ENCODE measurements around the gene HCN1. TPM values are rescaled to one million over a fixed set of nuclear protein-coding genes. Genes with fewer than 3 reads are reported as not detected.

Gene HCN1
- total and polyA plus RNA-seq, 2 of the 8 experiments (the other 6 are each of a cell fraction or from before 2014, with no cell fraction given), result 1.1 to 6.7 TPM

DNA sequence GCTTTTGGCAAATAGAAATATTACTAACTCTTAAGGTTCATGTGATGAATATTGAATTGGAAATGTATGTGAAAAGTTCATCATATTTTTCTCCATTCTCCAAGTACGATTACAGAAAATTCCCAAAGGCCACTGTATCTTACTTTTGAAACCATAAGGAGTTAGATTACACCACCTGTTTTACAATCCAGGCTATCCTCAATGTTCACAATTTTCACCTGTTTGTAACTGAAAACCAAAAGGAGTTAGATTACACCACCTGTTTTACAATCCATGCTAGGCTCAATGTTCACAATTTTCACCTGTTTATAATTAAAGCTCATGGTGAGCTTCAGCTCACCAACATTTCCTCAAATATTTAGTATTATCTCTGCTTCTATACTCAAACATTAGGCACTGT, 188.0 kb downstream of the HCN1 start:
- Histone ChIP-seq H3K79me2 (ENCODE audit: control insufficient read depth in 1 of 2, insufficient read depth in 2 of 2, low read length in 2 of 2) (no peaks in the 10 kb centered on the region), H4K8ac (ENCODE audit: extremely low read depth, insufficient read depth, low read length) (no peak overlapping the region), H3K27me3 (replicated peaks in 1 of 4; ENCODE audit: control insufficient read depth in 3 of 4, extremely low read depth in 1 of 4, insufficient read depth in 3 of 4, low read length in 3 of 4) (no peaks in the 10 kb centered on the region), H2BK12ac (ENCODE audit: low read depth, low read length) (no peak overlapping the region), H3K9me3 (ENCODE audit: insufficient read depth in 2 of 2, low read depth in 1 of 2, low read length in 1 of 2) (no peaks in the 10 kb centered on the region), H3K27ac (ENCODE audit: low read depth, low read length) (no peak overlapping the region), H3K14ac (ENCODE audit: insufficient read length) (no peak overlapping the region), H2BK20ac (ENCODE audit: low read length) (no peak overlapping the region), H3K79me1 (ENCODE audit: low read depth, low read length) (no peaks in the 10 kb centered on the region), H3K56ac (replicated peaks; ENCODE audit: insufficient read length, low read depth, low read length) (no peak overlapping the region), H2BK120ac (replicated peaks; ENCODE audit: low read depth, low read length) (no peak overlapping the region), H2BK5ac (ENCODE audit: low read depth, low read length) (no peak overlapping the region), H3K36me3 (ENCODE audit: control insufficient read depth in 2 of 4, insufficient read depth in 4 of 4, low read length in 3 of 4) (no peaks in the 10 kb centered on the region), H3K23me2 (ENCODE audit: low read depth, low read length) (no peaks in the 10 kb centered on the region), H4K5ac (ENCODE audit: insufficient read length, low read depth, low read length) (no peak overlapping the region), H3K23ac (ENCODE audit: insufficient read length) (no peak overlapping the region), H3K9ac (replicated peaks in 1 of 4; ENCODE audit: extremely low read depth in 1 of 4, low read depth in 3 of 4, low read length in 3 of 4) (no peak overlapping the region), H4K91ac (replicated peaks; ENCODE audit: insufficient read length, low read length) (no peak overlapping the region), H3K4me3 (ENCODE audit: extremely low read depth in 1 of 4, insufficient read depth in 2 of 4, low read depth in 3 of 4, low read length in 4 of 4) (no peak overlapping the region), H3K18ac (ENCODE audit: extremely low read depth, low read length) (no peak overlapping the region), H4K20me1 (replicated peaks in 1 of 2; ENCODE audit: control insufficient read depth in 1 of 2, insufficient read depth in 2 of 2, low read length in 2 of 2) (no peaks in the 10 kb centered on the region), H2AFZ (ENCODE audit: low read length) (no peak overlapping the region), H2AK5ac (ENCODE audit: low read depth, low read length) (no peak overlapping the region), H3K4me2 (ENCODE audit: insufficient read depth in 1 of 2, low read depth in 2 of 2, low read length in 2 of 2) (no peak overlapping the region), H2BK15ac (ENCODE audit: low read length) (no peak overlapping the region), H3K4ac (replicated peaks; ENCODE audit: insufficient read length, low read depth, low read length) (no peak overlapping the region), H3K4me1 (replicated peaks in 1 of 4; ENCODE audit: control insufficient read depth in 3 of 4, insufficient read depth in 4 of 4, low read length in 3 of 4) (no peaks in the 10 kb centered on the region)
- TF ChIP-seq SP2 (IDR thresholded peaks at IDR 0.05; ENCODE audit: low read length), result no peak
- TF ChIP-seq EZH2 (IDR thresholded peaks at IDR 0.05; ENCODE audit: low read depth, low read length, severe bottlenecking), result no peak
- TF ChIP-seq HDAC2 (IDR thresholded peaks at IDR 0.05; ENCODE audit: borderline replicate concordance in 1 of 2, low read depth in 2 of 2, low read length in 2 of 2), result no peak
- TF ChIP-seq SIRT6 (IDR thresholded peaks at IDR 0.05; ENCODE audit: low read length), result no peak
- no peak for TF ChIP-seq ZNF274 (IDR thresholded peaks at IDR 0.05; ENCODE audit: borderline replicate concordance, extremely low read depth, low read length)
- TF ChIP-seq CTCF (IDR thresholded peaks at IDR 0.05; ENCODE audit: control extremely low read depth in 1 of 3, insufficient read depth in 1 of 3, low read depth in 1 of 3, low read length in 3 of 3), result no peak
- TF ChIP-seq FOSL1 (IDR thresholded peaks at IDR 0.05; ENCODE audit: insufficient read depth, low read depth, low read length), result no peak
- no peak for TF ChIP-seq KDM4A (IDR thresholded peaks at IDR 0.05; ENCODE audit: low read depth, low read length, severe bottlenecking)
- TF ChIP-seq SIX5 (IDR thresholded peaks at IDR 0.05; ENCODE audit: low read depth, low read length), result no peak
- no peak for TF ChIP-seq SIN3A (conservative IDR thresholded peaks at IDR 0.05 in 1 of 2, IDR thresholded peaks at IDR 0.05 in 1 of 2; ENCODE audit: low read depth in 1 of 2, low read length in 2 of 2)
- no peak for TF ChIP-seq JUND (IDR thresholded peaks at IDR 0.05; ENCODE audit: low read length)
- ChIA-PET CTCF (ENCODE audit: partially characterized antibody) (interaction anchor here (1.3 kb wide), 1 partner anchor 11 kb away, joined by 4 read pairs; no protein-coding TSS in a partner anchor), POLR2A (ENCODE audit: partially characterized antibody) (no interaction called here)
- 97% methylated on average over 1 of the region's 1 CpG; no CpG with 5 or more reads in 1 of the 2 experiments for WGBS, 2 experiments (ENCODE audit: extremely low coverage in 1 of 2, insufficient coverage in 1 of 2, insufficient read length in 1 of 2, insufficient replicate concordance in 2 of 2, low coverage in 1 of 2, low lambda C conversion rate in 2 of 2, missing lambda C conversion rate in 1 of 2)
- FAIRE-seq, result no peak
- no peak for DNase-seq (ENCODE audit: low read depth in 1 of 2, low spot score in 2 of 2)

Measured in H1 (cell line).